ENCODE data around the gene DBNDD1. TPM values are rescaled to one million over a fixed set of nuclear protein-coding genes. Genes with fewer than 3 reads are reported as not detected.

Gene DBNDD1
- polyA plus RNA-seq (2012; rRNA removed), result 23.5 and 27.9 TPM in 2 replicates
- polyA plus RNA-seq (2012; cell fraction: cytosol; rRNA removed), result 13.3 and 20.7 TPM in 2 replicates
- 15.3 and 19.4 TPM in 2 replicates for polyA plus RNA-seq (2012; cell fraction: nucleus; rRNA removed)

- CTCF ChIA-PET, result interaction anchor here (0.6 to 2.9 kb wide), 18 partner anchors 8 to 310 kb away, joined by 3 to 18 read pairs (median 4); partner anchors contain the start of genes TCF25 and TUBB3
- Histone ChIP-seq H3K9me3 (no peaks in the 10 kb centered on the region), H3K9me2 (no peaks in the 10 kb centered on the region), H3K4me1 (ENCODE audit: control insufficient read depth in 1 of 2, insufficient read depth in 2 of 2, low read depth in 1 of 2, low read length in 1 of 2) (peaks cover 20 to 39% of the 10 kb centered on the region in 2 experiments), H3K27me3 (ENCODE audit: insufficient read depth) (no peaks in the 10 kb centered on the region), H3K36me3 (replicated peaks in 1 of 2; ENCODE audit: control insufficient read depth in 1 of 2, insufficient read depth in 2 of 2, low read length in 1 of 2) (no peaks in the 10 kb centered on the region), H4K20me1 (ENCODE audit: insufficient read depth) (no peaks in the 10 kb centered on the region), H3K27ac (ENCODE audit: low read depth in 2 of 2, low read length in 1 of 2) (peak within 1 kb of the TSS; percentile 62 to 88), H3K79me2 (ENCODE audit: insufficient read depth) (peaks cover 14% of the 10 kb centered on the region), H3F3A (replicated peaks; ENCODE audit: insufficient read depth) (peaks cover 23% of the 10 kb centered on the region), H3K9ac (peak within 1 kb of the TSS; percentile 80), H3K4me3 (ENCODE audit: low read depth in 2 of 2, low read length in 1 of 2) (peak within 1 kb of the TSS; percentile 72 to 77), H2AFZ (ENCODE audit: low read depth) (peak within 1 kb of the TSS; percentile 96), H3K4me2 (peak within 1 kb of the TSS; percentile 94)
- no CpG with 5 or more reads among the region's 103 CpGs for WGBS (ENCODE audit: low lambda C conversion rate)
- POLR2A ChIA-PET, result interaction anchor here (0.5 to 2.4 kb wide), 8 partner anchors 9 to 96 kb away, joined by 3 to 11 read pairs (median 4); partner anchors contain the start of gene TUBB3
- TF ChIP-seq NFIC (IDR thresholded peaks at IDR 0.05; ENCODE audit: borderline replicate concordance) (no peak), NRF1 (IDR thresholded peaks at IDR 0.05; ENCODE audit: low read depth, low read length) (peak; percentile 46)
- peak; percentile 70 for DNase-seq
Measured at GRCh38 chr16:90018652-90019542, at the start of gene DBNDD1. Gene DBNDD1 (minus strand): TSS chr16:90019456. CDS start chr16:90019341, 115 bp downstream.

GRCh38 chr16:90061437-90061836 is 42.2 kb upstream of the DBNDD1 start:
- H3K9me2 ChIP-seq, result no peaks in the 10 kb centered on the region
- no peak for DNase-seq
- no peaks in the 10 kb centered on the region for H3F3A ChIP-seq (replicated peaks; ENCODE audit: insufficient read depth)
- H2AFZ ChIP-seq (ENCODE audit: low read depth), result no peak overlapping the region
- no peak for TF ChIP-seq RFX5 (IDR thresholded peaks at IDR 0.05; ENCODE audit: low read length)
- TF ChIP-seq MAX (IDR thresholded peaks at IDR 0.05; ENCODE audit: low read depth), result no peak
- TF ChIP-seq TEAD4 (IDR thresholded peaks at IDR 0.05; ENCODE audit: borderline replicate concordance, insufficient read depth), result no peak
- no peak for TF ChIP-seq USF1 (IDR thresholded peaks at IDR 0.05; ENCODE audit: borderline replicate concordance, low read depth)
- no peak for TF ChIP-seq FOXM1 (IDR thresholded peaks at IDR 0.05; ENCODE audit: low read depth)
- no peak for TF ChIP-seq TCF12 (IDR thresholded peaks at IDR 0.05)
- TF ChIP-seq GATA2 (CRISPR knock-in tag; IDR thresholded peaks at IDR 0.05), result no peak
- H3K4me3 ChIP-seq (ENCODE audit: low read depth in 2 of 2, low read length in 1 of 2), result no peak overlapping the region
- no peaks in the 10 kb centered on the region for H4K20me1 ChIP-seq (ENCODE audit: insufficient read depth)
- no peaks in the 10 kb centered on the region for H3K36me3 ChIP-seq (replicated peaks in 1 of 2; ENCODE audit: control insufficient read depth in 1 of 2, insufficient read depth in 2 of 2, low read length in 1 of 2)
- H3K4me1 ChIP-seq (ENCODE audit: control insufficient read depth in 1 of 2, insufficient read depth in 2 of 2, low read depth in 1 of 2, low read length in 1 of 2), result no peaks in the 10 kb centered on the region
- no peak overlapping the region for H3K4me2 ChIP-seq
- no peaks in the 10 kb centered on the region for H3K27me3 ChIP-seq (ENCODE audit: insufficient read depth)
- ChIA-PET CTCF (no interaction called here), POLR2A (no interaction called here)
- H3K9ac ChIP-seq, result no peak overlapping the region
- WGBS (ENCODE audit: low lambda C conversion rate), result 8% methylated on average over 3 of the region's 3 CpGs
- no peaks in the 10 kb centered on the region for H3K9me3 ChIP-seq
- H3K79me2 ChIP-seq (ENCODE audit: insufficient read depth), result no peaks in the 10 kb centered on the region
- no peak overlapping the region for H3K27ac ChIP-seq (ENCODE audit: low read depth in 2 of 2, low read length in 1 of 2)

Measured in SK-N-SH (cell line).